SK-MEL-5 (cell line): Measurements from ENCODE around the gene LRRC38. TPM values are rescaled to one million over a fixed set of nuclear protein-coding genes. Genes with fewer than 3 reads are reported as not detected.
A peak's percentile ranks its signal among the peaks of the same experiment; 100 is the strongest.

ENCODE experiments used
- DNase-seq: peaks from one replicate; pipeline ENCODE4 v3.0.0-alpha.2; 2016; ENCODE audit warnings: low read depth, low spot score
- in situ Hi-C: cut with HindIII; loops from 2 replicates; pipeline ENCODE4 v1.10.0; 2016; ENCODE audit warnings: low sequenced_read_pairs, high pct_unique_total_duplicates, low pct_unique_long_range_greater_than_20kb
- total RNA-seq: library from RNA; depleted of rRNA; stranded (reverse); fragments of >200 nt; shearing (Covaris generic); gene quantifications from 2 replicates; pipeline ENCODE4 v1.2.3, GENCODE V29; 2014

The LRRC38 gene
- total RNA-seq, 1 experiment from 2014 or later, result not detected

DNA sequence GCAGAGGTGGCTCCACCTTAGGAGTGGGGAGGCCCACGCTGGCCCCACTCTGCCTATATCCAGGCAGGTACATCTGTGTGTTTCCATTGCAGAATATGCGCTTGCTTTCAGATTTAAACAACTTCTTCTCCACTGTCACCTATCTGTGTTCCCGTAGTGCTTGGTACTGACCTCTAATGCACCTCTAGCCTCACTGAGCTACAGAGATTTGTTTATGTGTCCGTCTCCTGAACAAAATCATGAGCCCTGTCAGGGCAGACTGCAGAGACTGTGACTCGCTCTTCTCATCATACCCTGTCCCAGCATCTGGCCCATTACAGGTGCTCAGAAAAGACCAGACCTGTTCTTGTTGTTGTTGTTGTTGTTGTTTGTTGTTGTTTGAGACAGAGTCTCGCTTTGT, 14.5 kb upstream of the LRRC38 start:
- in situ Hi-C loops, result no loop called here
- no peak for DNase-seq

DNA sequence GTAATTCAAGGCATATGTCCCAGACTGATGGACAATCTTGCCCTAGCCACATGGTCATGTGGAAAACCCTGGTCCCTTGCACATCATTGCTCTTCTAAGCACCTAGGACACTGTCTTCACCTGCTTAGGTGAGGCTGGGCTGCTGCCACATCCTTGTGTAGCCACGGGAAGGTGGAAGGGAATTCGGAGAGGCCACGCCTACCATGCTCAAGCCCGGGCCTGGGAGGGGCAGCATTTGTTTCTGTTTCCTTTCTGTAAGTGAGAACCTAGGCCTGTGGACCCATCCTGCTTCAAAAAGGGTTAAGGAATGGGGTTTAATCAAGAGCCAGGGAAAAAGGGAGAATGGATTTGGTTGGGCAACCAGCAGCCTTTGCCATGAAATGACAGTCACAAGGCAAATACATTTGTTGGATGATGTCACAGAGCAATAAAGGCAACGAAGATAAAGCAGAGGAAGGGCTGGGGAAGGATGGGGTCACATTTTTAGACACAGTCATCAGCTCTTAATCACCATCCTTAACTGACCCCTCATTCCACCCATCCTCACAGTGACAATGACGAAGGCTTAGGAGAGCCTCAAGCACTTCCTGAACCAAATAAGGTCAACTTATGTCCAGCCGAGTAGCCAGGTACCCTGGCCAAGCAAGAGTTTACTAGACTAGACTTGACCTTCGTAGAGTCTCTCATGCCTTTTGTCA, 10.1 kb upstream of the LRRC38 start:
- DNase-seq, result no peak
- in situ Hi-C loops, result no loop called here

DNA sequence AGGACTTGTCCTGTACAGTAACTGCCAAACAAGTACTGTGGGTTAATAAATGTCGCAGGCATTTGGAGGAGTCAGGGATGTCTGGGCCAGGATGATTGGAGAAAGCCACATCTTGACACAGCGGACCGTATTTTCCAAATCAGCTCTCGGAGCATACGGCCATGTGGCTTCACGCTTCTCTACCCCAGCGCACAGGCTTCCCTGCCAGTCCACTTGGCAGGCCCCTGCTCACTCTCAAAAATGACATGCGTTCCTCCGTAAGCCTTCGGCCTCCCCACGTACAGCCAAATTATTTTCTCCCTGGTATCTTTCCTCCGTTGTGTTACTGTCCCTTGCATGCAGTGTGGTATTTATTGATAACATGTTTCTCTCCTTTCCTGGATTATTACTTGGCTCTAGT, 7.2 kb upstream of the LRRC38 start:
- no peak for DNase-seq
- in situ Hi-C loops, result no loop called here

DNA sequence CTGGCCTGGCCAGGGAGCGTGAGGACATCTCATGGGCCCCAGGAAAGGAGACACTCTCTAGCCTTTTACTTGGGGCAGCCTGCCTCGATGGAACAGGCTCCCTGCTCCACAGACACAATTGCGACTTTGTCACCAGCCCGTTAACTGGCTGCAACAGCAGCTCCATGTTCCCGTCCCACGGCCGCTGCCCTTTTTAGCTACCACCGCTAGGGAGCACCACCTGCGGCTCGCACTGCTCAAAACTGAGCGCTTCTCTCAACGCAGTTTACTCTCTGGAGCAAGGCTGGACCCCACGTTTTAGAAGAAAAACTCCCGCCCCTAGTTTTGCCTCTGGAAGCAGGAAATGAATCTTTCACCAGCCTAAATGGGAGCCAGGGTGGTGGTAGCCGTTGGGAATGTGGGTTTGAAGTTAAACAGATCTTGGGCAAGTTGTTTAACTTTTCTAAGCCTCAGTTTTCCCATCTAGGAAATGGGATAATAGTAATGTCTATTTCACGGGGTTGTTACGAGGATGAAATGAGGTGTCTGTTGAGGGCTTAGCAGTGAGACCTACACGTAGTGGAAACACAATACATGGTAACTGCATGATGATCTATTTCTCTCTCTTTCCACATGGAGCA, 3.5 kb upstream of the LRRC38 start:
- peak; percentile 56 for DNase-seq

DNA sequence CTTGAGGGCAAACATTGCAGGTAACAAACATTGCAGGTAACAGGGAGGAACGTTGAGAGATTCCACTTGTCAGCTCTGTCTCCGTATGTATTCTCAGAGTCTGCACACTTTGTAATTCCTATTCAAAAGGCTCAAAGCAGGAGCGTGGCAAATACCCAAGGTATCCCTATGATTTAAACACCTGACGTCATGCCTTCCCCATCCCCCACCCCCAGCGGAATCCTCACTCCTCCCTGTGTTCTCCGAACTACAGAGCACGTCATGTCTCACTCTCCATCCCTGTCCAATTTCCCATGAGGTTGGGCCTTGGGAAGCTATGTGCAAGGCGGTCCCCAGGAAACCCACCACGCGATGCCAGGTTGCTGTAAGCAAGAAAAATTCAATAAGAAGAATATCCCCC, 2.8 kb upstream of the LRRC38 start:
- in situ Hi-C loops, result no loop called here
- DNase-seq, result no peak

More for the DNA sequence above, 3.5 kb upstream of the LRRC38 start:
- in situ Hi-C loops, result no loop called here

DNA sequence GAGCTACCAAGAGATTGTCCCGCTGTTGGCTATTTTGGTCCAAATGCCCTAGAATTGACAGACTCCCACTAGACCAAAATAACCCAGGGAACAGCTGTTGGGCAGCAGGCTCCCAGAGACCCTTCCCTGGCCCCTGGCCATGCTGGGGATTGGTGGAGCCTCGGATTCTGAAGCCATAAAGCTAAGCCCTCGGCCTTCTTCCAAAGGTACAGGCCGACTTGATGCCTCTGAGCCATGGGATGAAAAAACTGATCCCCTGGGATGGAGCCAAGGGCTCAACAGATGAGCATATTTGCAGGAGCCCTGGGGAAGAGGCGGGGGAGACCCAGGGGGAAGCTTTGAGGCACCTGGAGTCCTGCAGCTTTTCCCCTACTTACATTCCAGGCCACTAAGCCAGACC, 1.0 kb upstream of the LRRC38 start:
- in situ Hi-C loops, result no loop called here
- no peak for DNase-seq

DNA sequence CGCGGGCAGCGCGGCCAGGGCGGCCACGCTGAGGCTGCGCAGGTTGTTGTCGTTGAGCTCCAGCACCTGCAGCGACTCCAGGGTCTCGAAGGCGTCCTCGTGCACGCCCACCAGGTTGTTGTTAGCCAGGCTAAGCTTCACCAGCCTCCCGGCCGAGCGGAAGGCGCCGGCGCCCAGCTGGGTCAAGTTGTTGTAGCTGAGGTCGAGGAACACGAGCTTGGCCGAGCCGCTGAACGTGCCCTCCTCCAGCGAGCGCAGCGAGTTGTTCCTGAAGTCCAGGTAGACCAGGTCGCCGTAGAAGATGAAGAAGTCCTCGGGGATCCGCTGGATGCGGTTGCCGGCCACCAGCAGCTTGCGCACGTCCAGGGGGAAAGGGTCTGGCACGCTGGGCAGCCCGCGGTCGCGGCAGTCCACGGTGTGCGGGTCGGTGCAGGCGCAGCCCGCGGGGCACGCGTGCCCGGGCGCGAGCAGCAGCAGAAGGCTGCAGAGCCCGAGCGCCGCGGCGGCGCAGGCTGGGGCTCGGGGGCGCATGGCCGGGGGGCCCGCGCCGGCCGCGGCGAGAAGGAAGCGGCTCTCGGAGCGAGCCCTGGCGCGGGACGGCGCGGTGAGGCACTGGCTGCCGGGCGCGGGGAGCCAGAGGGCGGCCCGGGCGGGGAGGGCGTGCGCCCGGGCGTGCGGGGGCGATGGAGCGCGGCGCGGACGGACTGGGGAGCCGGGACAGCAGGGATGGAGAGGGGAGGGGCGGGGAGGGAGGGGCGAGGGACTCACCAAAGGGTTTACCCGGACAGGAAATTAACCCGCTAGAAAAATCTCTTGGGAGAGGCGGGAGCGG, 524 bp downstream of the LRRC38 start:
- in situ Hi-C loops, result no loop called here
- no peak for DNase-seq

DNA sequence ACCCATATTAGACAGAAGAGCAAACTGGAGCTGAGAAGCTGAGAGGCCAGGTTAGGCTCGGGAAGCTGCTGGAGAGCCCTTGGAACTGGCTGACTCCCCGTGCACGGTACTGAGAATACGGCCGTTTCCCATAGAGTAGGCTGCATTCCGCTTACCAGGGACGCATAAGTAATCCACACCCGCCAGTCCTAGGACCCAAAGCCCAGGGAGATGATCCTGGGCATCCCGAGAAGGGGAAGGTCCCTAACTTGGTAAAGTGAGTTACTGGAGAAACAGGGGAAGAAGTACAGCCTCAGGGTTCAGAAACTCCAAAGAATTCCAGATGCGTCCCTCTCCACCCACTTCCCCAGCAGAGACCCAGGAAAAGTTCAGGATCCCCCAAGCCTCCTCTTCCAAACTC, 1.3 kb downstream of the LRRC38 start:
- no peak for DNase-seq
- in situ Hi-C loops, result no loop called here

DNA sequence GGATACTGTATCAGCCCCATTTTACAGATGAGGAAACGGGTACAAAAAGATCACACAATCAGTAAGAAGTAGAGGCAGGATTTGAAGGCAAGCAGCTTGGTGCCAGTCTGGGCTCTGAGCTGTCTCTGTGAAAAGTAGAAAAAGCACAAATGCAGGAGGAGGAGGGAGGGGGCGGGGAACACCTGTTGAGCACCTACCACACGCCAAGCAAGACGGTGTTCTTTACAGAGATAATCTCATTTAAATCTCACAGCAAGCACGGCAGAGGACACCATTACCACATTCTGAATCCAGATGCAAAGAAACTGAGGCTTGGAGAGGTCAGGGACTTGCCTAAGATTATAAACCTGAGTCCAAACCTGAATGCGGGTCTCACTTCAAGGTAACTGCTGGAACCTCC, 3.3 kb downstream of the LRRC38 start:
- in situ Hi-C loops, result no loop called here
- DNase-seq, result no peak

DNA sequence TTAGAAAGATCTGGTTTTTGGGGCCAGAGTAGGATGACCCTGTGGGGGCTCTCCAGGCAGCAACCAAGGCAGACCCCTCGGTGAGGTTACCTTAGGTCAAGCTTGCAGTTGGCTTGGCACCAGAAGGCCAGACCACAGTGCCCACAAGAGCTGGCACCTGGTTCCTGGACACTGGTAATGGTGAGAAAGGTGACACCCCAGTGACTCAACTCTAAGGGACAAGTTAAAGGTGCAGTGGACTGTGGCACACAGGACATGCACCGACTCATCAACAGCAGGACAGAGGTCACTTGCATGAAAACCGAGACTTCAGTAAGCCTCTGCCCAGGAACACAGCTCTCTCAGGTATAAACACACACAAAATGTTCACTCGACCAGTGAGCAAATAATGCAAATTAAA, 6.7 kb downstream of the LRRC38 start:
- in situ Hi-C loops, result no loop called here
- no peak for DNase-seq

DNA sequence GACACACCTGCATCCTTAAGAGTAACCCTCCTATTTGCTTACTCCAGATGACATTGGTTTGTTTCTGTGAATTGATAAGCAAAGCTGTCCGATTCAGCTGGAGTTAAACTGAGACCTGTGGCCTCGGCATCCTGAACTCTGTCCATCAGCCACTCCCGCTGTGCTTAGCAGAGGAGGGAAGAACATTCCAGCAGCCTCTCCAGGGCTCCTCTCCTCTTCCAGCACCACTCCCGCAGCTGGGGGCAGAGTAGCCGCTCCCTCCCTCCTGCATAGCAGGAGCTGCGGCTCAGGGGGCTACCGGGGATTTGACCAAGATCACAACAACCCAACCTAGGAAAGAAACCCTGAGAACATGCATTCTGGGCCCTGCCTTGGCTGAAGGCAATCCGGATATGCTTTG, 8.8 kb downstream of the LRRC38 start:
- in situ Hi-C loops, result no loop called here
- DNase-seq, result no peak

DNA sequence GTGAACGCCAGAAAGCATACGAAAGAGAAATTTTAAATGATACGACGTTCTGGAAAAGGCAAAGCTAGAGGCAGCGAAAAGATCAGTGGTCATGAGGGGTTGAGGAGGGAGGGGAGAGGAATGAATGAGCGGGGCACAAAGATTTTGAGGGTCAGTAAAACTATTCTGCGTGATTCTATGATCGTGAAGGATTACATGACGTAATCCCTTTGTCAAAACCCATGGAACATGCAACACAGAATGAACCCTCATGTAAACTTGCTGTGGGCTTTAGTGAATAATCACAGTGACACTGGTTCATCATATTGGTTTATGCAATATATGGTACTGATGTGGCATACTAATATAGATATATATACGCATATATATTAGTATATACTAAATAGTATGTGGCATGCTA, 13.0 kb downstream of the LRRC38 start:
- in situ Hi-C loops, result no loop called here

DNA sequence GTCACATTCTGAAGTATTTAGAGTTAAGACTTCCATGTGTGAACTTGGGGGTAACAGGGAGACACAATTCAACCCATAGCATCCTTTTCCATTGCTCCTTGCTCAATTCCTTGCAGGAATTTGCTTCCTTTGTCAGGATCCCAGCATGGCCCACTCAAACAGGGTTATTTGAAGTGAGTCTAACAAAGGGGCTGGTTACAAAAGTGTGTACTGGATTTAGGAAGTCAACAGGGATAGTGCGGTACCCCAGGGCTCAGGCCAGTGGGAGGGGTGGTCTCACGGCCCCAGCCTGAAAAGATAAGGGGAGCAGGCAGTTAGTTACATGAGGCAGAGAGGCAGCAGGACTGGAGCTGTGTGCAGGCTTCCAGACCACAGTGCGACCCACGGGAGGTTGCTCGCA, 14.4 kb downstream of the LRRC38 start:
- DNase-seq, result no peak
- in situ Hi-C loops, result no loop called here

More for the DNA sequence above, 13.0 kb downstream of the LRRC38 start:
- no peak for DNase-seq

DNA sequence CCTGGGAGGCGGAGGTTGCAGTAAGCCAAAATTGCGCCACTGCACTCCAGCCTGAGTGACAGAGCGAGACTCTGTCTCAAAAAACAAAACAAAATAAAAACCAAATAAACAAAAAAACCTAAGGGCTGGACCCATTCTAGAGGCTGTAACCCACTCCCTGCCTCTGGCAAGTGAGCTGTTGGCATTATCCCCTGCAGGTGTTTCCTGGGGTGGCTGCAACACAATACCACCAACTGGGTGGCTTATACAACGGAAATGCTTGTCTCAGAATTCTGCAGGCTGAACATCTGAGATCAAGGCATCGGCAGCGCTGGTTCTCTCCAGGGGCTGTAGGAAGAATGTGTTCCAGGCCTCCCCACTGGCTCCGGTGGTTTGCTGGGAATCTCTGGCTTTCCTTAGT, 15.2 kb downstream of the LRRC38 start:
- no peak for DNase-seq
- in situ Hi-C loops, result no loop called here

DNA sequence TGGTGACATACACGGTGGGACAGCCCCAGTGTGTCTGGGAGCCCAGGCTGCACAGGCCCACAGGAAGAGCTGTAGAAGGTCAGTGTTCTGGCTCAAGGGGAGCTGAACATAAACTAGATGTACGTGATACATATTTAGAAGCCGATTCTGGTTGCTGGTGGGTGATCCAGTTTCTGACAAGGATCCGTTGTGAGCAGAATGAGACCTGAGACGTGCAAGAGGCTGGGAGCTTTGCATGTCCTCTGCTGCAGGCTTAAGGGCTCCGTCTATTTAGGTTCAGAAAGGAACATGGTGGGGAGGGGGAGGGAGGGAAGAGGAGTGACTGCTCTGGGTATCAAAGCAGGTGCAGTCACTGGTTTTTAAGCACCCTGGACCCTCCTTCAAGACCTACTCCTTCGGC, 18.6 kb downstream of the LRRC38 start:
- DNase-seq, result no peak
- in situ Hi-C loops, result no loop called here

DNA sequence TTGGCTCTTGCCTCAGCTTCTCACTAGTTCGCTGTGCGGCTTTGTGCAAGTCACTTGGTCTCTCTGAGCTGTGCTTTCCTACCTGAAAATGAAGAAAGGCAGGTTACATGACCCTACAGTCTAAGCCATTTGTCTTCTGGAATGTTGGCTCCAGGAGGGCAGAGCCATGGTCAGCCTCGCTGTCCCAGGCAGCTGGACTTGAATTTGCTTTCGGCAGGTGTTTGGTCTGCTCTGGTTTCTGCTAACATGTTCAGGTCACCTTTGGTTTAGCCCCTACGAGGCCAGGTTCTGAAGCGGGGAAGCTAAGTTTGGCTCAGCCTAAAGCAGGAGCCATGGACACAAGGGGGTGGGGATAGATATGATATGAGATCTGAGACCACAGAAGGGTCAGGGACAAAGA, 19.1 kb downstream of the LRRC38 start:
- no peak for DNase-seq
- in situ Hi-C loops, result no loop called here

DNA sequence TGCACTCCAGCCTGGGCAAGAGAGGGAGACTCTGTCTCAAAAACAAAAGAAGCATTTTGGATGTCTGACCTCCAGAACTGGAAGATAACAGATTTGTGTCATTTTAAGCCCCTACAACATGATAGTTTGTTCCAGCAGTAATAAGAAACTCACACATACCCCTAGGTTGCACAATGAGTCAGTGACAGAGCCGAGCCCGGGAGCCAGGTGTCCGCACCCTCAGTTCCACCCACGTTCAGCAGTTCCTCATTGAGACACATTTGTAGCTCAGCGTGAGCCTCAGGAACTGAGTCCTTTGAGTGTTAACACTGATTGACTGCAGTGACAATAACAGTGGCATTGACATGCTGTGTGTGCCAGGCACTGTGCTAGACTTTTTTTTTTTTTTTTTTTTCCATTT, 19.8 kb downstream of the LRRC38 start:
- no peak for DNase-seq
- in situ Hi-C loops, result no loop called here

DNA sequence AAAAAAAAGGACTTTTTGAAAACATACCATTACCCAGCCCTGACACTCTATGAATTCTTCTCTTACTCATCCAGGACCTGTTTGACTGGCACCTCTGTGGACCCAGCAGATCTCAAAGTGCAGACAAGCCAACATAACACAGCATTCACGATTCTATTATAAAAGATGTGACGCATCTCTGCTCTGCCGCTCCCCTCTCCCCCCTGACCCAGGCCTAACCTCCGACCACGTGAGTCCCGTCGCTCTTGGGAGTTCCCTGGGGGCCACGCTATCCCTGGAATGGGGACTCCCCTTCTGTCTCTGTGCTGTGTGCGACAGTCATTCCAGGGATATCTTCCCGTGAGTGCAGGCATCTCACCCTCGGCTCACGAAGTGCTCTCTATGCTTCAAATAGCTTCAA, 21.1 kb downstream of the LRRC38 start:
- DNase-seq, result no peak
- in situ Hi-C loops, result no loop called here

DNA sequence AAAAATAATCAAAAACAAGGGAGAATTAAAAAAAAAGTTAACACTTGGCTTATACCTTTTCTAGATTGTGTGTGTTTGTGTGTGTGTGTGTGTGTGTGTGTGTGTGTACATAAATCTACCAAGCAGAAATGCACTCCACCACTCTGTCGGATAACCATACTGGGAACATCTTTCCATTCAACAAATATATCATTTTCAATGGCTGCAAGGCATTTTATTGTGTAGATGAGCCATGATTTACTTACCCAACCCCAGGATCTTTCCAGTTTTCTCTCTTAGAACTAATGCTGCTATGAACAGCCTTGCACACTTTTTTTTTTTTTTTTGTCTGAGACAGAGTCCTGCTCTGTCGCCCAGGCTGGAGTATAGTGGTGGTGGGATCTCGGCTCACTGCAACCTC, 25.8 kb downstream of the LRRC38 start:
- in situ Hi-C loops, result no loop called here
- DNase-seq, result no peak
